ENCODE data around the gene INPP5A. TPM values are rescaled to one million over a fixed set of nuclear protein-coding genes. Genes with fewer than 3 reads are reported as not detected.

The INPP5A gene
- total and polyA plus RNA-seq, 2 donors (not counting 1 experiment from before 2014, with no cell fraction given) = 9.3 to 87.8 TPM

DNA sequence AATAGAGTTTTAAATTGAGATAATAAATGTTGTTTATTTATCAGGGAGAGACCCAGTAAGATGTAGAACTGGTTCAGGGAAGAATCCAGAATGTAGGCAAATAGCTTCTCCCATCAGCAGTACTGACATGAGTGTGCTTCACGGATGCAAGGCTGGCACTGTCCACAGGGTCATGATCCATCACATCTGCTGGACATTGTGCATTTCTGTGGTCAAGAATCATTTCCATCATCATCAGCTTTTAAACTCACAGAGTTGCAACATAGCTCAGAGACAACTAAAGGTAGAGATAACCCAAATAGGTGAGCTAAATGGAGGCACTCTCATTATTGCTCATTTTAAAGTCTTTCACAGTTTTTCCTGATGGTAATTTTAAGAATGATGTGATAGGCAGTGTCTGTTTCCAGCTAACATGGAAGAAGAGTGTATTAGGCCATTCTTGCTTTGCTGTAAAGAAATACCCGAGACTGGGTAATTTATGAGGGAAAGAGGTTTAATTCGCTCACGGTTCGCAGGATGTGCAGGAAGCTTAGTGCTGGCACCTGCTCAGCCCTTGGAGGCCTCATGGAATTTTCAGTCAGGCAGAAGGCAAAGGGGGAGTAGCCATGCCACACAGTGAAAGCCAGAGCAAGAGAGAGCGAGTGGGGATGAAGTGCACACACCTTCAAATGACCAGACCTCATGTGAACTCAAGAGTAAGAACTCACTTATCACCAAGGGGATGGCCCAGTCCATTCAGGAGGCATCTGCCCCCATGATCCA is 80.8 kb downstream of the INPP5A start:
- Mint-ChIP-seq H3K27ac (no peak overlapping the region), H3K4me3 (no peak overlapping the region), H3K4me1 (peaks cover 18% of the 10 kb centered on the region), H3K27me3 (no peaks in the 10 kb centered on the region), H3K9me3 (ENCODE audit: insufficient read depth) (peaks cover 10% of the 10 kb centered on the region)
- H3K4me1 ChIP-seq (ENCODE audit: control insufficient read depth in 2 of 2, insufficient read depth in 2 of 2, low read length in 2 of 2) = no peaks in the 10 kb centered on the region
- no peak overlapping the region for H3K9ac ChIP-seq (ENCODE audit: low read length)
- ChIA-PET CTCF (interaction anchor here (0.6 to 1.7 kb wide), 5 partner anchors 8 to 159 kb away, joined by 3 to 4 read pairs (median 3); no protein-coding TSS in a partner anchor), POLR2A (no interaction called here)
- no peak overlapping the region for H3K4me2 ChIP-seq (replicated peaks; ENCODE audit: low read depth, low read length, poor library complexity, severe bottlenecking)
- intact Hi-C loops (cut with micrococcal nuclease) = no loop called here
- no peak for DNase-seq
- no peak for ATAC-seq (ENCODE audit: low read depth)
- peaks cover 0 to 8% of the 10 kb centered on the region in 2 experiments for H3K36me3 ChIP-seq (replicated peaks in 1 of 2; ENCODE audit: control extremely low read depth in 1 of 2, control insufficient read depth in 1 of 2, extremely low read depth in 1 of 2, insufficient read depth in 2 of 2, low read length in 1 of 2)
- TF ChIP-seq, protein P1, sequence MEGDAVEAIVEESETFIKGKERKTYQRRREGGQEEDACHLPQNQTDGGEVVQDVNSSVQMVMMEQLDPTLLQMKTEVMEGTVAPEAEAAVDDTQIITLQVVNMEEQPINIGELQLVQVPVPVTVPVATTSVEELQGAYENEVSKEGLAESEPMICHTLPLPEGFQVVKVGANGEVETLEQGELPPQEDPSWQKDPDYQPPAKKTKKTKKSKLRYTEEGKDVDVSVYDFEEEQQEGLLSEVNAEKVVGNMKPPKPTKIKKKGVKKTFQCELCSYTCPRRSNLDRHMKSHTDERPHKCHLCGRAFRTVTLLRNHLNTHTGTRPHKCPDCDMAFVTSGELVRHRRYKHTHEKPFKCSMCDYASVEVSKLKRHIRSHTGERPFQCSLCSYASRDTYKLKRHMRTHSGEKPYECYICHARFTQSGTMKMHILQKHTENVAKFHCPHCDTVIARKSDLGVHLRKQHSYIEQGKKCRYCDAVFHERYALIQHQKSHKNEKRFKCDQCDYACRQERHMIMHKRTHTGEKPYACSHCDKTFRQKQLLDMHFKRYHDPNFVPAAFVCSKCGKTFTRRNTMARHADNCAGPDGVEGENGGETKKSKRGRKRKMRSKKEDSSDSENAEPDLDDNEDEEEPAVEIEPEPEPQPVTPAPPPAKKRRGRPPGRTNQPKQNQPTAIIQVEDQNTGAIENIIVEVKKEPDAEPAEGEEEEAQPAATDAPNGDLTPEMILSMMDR (IDR thresholded peaks at IDR 0.05) = no peak
- no peak for TF ChIP-seq EZH2 (IDR thresholded peaks at IDR 0.05; ENCODE audit: borderline replicate concordance, insufficient read depth, low read depth, low read length, poor library complexity, severe bottlenecking)
- peaks cover 6 to 41% (median 28%) of the 10 kb centered on the region in 3 donors for H3K9me3 ChIP-seq (ENCODE audit: control extremely low read depth in 1 of 3, control insufficient read depth in 2 of 3, insufficient read depth in 1 of 3, low read length in 2 of 3)
- no peaks in the 10 kb centered on the region for H3K27me3 ChIP-seq (replicated peaks in 1 of 4; ENCODE audit: control extremely low read depth in 1 of 4, control insufficient read depth in 3 of 4, insufficient read depth in 4 of 4, low read length in 3 of 4)
- WGBS (ENCODE audit: insufficient coverage) = 99% methylated on average over 6 of the region's 6 CpGs
- no peak overlapping the region for H2AFZ ChIP-seq (ENCODE audit: insufficient read depth, low read depth, low read length, poor library complexity, severe bottlenecking)
- H3K27ac ChIP-seq (ENCODE audit: low read length in 2 of 2) = no peak overlapping the region
- peaks cover 53% of the 10 kb centered on the region for H4K20me1 ChIP-seq (ENCODE audit: control insufficient read depth, insufficient read depth, low read length, poor library complexity, severe bottlenecking)
- no peak overlapping the region for H3K4me3 ChIP-seq (ENCODE audit: control extremely low read depth in 1 of 5, extremely low read depth in 1 of 5, insufficient read depth in 1 of 5, low read depth in 2 of 5, low read length in 4 of 5)
- H3K79me2 ChIP-seq (ENCODE audit: control insufficient read depth, insufficient read depth, low read length) = peaks cover 56% of the 10 kb centered on the region

DNA sequence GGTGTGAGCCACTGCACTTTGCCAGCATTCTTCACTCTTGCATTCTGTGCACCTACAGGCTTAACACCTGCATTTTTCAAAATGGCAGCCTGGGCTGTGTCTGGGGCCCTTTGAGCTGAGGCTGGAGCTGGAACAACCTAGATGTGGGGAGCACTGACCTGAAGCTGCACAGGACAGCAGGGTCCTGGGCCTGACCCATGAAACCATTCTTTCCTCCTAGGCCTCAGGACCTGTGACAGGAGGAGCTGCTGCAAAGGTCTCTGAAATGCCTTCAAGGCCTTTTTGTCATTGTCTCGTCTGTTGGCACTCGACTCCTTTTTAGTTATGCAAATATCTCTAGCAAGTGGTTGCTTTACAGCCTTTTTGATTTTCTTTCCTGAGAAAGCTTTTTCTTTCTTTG is 82.3 kb downstream of the INPP5A start:
- H3K9ac ChIP-seq (ENCODE audit: low read length) = no peak overlapping the region
- H3K4me3 ChIP-seq (ENCODE audit: control extremely low read depth in 1 of 5, extremely low read depth in 1 of 5, insufficient read depth in 1 of 5, low read depth in 2 of 5, low read length in 4 of 5) = no peak overlapping the region
- WGBS (ENCODE audit: insufficient coverage) = 89% methylated on average over 2 of the region's 2 CpGs
- H3K9me3 Mint-ChIP-seq (ENCODE audit: insufficient read depth) = peaks cover 10% of the 10 kb centered on the region
- no peak overlapping the region for H3K4me2 ChIP-seq (replicated peaks; ENCODE audit: low read depth, low read length, poor library complexity, severe bottlenecking)
- H3K27me3 ChIP-seq (replicated peaks in 1 of 4; ENCODE audit: control extremely low read depth in 1 of 4, control insufficient read depth in 3 of 4, insufficient read depth in 4 of 4, low read length in 3 of 4) = no peaks in the 10 kb centered on the region
- intact Hi-C loops (cut with micrococcal nuclease) = no loop called here
- no peak overlapping the region for H3K27ac Mint-ChIP-seq
- H3K4me3 Mint-ChIP-seq = no peak overlapping the region
- peaks cover 24% of the 10 kb centered on the region for H3K4me1 Mint-ChIP-seq
- ATAC-seq (ENCODE audit: low read depth) = no peak
- peaks cover 0 to 8% of the 10 kb centered on the region in 2 experiments for H3K36me3 ChIP-seq (replicated peaks in 1 of 2; ENCODE audit: control extremely low read depth in 1 of 2, control insufficient read depth in 1 of 2, extremely low read depth in 1 of 2, insufficient read depth in 2 of 2, low read length in 1 of 2)
- DNase-seq = no peak
- peaks cover 6 to 41% (median 28%) of the 10 kb centered on the region in 3 donors for H3K9me3 ChIP-seq (ENCODE audit: control extremely low read depth in 1 of 3, control insufficient read depth in 2 of 3, insufficient read depth in 1 of 3, low read length in 2 of 3)
- H3K27ac ChIP-seq (ENCODE audit: low read length in 2 of 2) = no peak overlapping the region
- CTCF ChIA-PET = no interaction called here
- no peaks in the 10 kb centered on the region for H3K27me3 Mint-ChIP-seq
- POLR2A ChIA-PET = interaction anchor here (0.6 kb wide), 1 partner anchor 15 kb away, joined by 4 read pairs; no protein-coding TSS in a partner anchor
- H3K79me2 ChIP-seq (ENCODE audit: control insufficient read depth, insufficient read depth, low read length) = peaks cover 46% of the 10 kb centered on the region
- peaks cover 47% of the 10 kb centered on the region for H4K20me1 ChIP-seq (ENCODE audit: control insufficient read depth, insufficient read depth, low read length, poor library complexity, severe bottlenecking)
- no peak overlapping the region for H2AFZ ChIP-seq (ENCODE audit: insufficient read depth, low read depth, low read length, poor library complexity, severe bottlenecking)
- H3K4me1 ChIP-seq (ENCODE audit: control insufficient read depth in 2 of 2, insufficient read depth in 2 of 2, low read length in 2 of 2) = no peaks in the 10 kb centered on the region
- no peak for TF ChIP-seq EZH2 (IDR thresholded peaks at IDR 0.05; ENCODE audit: borderline replicate concordance, insufficient read depth, low read depth, low read length, poor library complexity, severe bottlenecking)
- TF ChIP-seq, protein P1 (IDR thresholded peaks at IDR 0.05) = no peak
